Suprapubic skin (tissue), 3 donors: Measurements from ENCODE around the gene ALDOC.

Source experiments
- EP300 ChIP-seq: sonication (generic); formaldehyde crosslinking; IDR thresholded peaks from one replicate; pipeline ENCODE4 v1.6.1; 2017; ENCODE audit warnings: antibody characterized with exemption
- POLR2A ChIP-seq, 2 donors: fragments of 450-650 bp; IDR thresholded peaks; one replicate each; pipeline ENCODE4 v1.6.1; 2017; ENCODE audit warnings: antibody characterized with exemption in 2 of 2, mild to moderate bottlenecking in 2 of 2, moderate library complexity in 2 of 2
- TF ChIP-seq, protein P1 (sequence below), 2 donors: fragments of 200-600 bp in 1 of 2; fragments of 450-650 bp in 1 of 2; sonication (generic) in 1 of 2; IDR thresholded peaks; one replicate each; pipeline ENCODE4 v1.5.1; 2016 to 2019; ENCODE audit warnings: antibody characterized with exemption in 2 of 2, mild to moderate bottlenecking in 1 of 2, moderate library complexity in 1 of 2

DNA sequence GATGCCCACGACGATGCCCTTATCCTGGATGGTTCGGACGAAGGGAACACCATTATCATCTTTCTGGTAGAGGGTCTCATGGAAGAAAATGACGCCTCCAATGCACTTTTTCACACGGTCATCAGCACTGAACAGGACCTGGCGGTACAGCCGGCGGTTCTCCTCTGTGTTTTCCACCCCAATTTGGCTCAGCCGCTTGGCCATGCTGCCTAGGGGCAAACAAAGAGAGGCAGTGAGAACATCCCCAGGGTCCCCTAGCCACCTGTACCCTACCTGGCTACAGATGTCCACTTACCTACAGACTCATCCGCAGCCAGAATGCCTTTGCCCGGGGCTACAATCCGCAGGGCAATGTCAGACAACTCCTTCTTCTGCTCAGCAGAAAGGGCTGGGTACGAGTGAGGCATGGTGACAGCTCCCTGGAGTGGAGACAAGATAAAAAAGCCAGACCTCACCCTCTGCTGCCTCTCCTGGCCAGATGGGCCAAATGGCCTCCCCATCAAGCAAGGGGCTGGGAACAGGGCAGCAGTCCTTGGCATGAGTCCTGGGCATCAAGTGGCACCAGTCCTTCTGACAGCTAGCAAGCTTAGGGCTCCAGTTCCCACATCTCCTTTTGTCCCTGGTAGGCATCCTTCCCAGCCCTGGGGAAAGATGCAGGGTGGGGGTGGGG is 1.4 kb downstream of the ALDOC start:
- TF ChIP-seq, protein P1, sequence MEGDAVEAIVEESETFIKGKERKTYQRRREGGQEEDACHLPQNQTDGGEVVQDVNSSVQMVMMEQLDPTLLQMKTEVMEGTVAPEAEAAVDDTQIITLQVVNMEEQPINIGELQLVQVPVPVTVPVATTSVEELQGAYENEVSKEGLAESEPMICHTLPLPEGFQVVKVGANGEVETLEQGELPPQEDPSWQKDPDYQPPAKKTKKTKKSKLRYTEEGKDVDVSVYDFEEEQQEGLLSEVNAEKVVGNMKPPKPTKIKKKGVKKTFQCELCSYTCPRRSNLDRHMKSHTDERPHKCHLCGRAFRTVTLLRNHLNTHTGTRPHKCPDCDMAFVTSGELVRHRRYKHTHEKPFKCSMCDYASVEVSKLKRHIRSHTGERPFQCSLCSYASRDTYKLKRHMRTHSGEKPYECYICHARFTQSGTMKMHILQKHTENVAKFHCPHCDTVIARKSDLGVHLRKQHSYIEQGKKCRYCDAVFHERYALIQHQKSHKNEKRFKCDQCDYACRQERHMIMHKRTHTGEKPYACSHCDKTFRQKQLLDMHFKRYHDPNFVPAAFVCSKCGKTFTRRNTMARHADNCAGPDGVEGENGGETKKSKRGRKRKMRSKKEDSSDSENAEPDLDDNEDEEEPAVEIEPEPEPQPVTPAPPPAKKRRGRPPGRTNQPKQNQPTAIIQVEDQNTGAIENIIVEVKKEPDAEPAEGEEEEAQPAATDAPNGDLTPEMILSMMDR (IDR thresholded peaks at IDR 0.05) = no peak
- no peak for TF ChIP-seq EP300
- TF ChIP-seq POLR2A (IDR thresholded peaks at IDR 0.05) = no peak
